BJ (cell line): ENCODE results near the gene BTBD10. TPM values are rescaled to one million over a fixed set of nuclear protein-coding genes. Genes with fewer than 3 reads are reported as not detected.

Experiments
- CTCF ChIA-PET: fragments of 350-600 bp; formaldehyde crosslinking; extraction: SDS; loops from one replicate; lab custom pipeline; 2021; ENCODE audit warnings: antibody characterized with exemption, inconsistent platforms; lab: Yijun Ruan, JAX
- POLR2A ChIA-PET: fragments of 300-600 bp; sonication (Branson Sonifier 250); formaldehyde crosslinking; extraction: SDS; loops from one replicate; lab custom pipeline; 2021; ENCODE audit warnings: antibody characterized with exemption; lab: Charles Lee
- DNase-seq: peaks from one replicate; pipeline ENCODE4 v3.0.0-alpha.2; 2011; ENCODE audit warnings: low read depth
- H3K27me3 ChIP-seq: 2 replicates; pipeline ENCODE4 v1.6.0; 2011; ENCODE audit warnings: low read length; ENCODE audit not compliant: control insufficient read depth, insufficient read depth
- H3K36me3 ChIP-seq: 2 replicates; pipeline ENCODE4 v1.5.1; 2011; ENCODE audit warnings: low read length; ENCODE audit not compliant: control insufficient read depth, insufficient read depth
- H3K4me3 ChIP-seq: 2 replicates; pipeline ENCODE4 v1.5.1; 2011; ENCODE audit warnings: low read depth, mild to moderate bottlenecking, control low read depth, low read length
- polyA plus RNA-seq: library from polyadenylated mRNA; depleted of rRNA; stranded (reverse); fragments of >200 nt; gene quantifications from 2 replicates; pipeline ENCODE4 v1.2.3, GENCODE V29; 2011
- TF ChIP-seq, protein P1 (sequence below): IDR thresholded peaks from 2 replicates; pipeline ENCODE4 v1.5.1; 2011; ENCODE audit warnings: low read depth, mild to moderate bottlenecking, control low read depth, inconsistent platforms, low read length, moderate library complexity; ENCODE audit not compliant: insufficient read depth

BTBD10 gene
- polyA plus RNA-seq, 1 experiment = 26.9 TPM

GRCh38 chr11:13433437-13433836, 29.6 kb downstream of the BTBD10 start:
- Histone ChIP-seq H3K27me3 (no peaks in the 10 kb centered on the region), H3K36me3 (no peaks in the 10 kb centered on the region), H3K4me3 (no peak overlapping the region)
- no peak for DNase-seq
- TF ChIP-seq, protein P1, sequence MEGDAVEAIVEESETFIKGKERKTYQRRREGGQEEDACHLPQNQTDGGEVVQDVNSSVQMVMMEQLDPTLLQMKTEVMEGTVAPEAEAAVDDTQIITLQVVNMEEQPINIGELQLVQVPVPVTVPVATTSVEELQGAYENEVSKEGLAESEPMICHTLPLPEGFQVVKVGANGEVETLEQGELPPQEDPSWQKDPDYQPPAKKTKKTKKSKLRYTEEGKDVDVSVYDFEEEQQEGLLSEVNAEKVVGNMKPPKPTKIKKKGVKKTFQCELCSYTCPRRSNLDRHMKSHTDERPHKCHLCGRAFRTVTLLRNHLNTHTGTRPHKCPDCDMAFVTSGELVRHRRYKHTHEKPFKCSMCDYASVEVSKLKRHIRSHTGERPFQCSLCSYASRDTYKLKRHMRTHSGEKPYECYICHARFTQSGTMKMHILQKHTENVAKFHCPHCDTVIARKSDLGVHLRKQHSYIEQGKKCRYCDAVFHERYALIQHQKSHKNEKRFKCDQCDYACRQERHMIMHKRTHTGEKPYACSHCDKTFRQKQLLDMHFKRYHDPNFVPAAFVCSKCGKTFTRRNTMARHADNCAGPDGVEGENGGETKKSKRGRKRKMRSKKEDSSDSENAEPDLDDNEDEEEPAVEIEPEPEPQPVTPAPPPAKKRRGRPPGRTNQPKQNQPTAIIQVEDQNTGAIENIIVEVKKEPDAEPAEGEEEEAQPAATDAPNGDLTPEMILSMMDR = no peak
- POLR2A ChIA-PET = no interaction called here
- CTCF ChIA-PET = interaction anchor here (0.8 kb wide), 1 partner anchor 8 kb away, joined by 3 read pairs; no protein-coding TSS in a partner anchor

DNA sequence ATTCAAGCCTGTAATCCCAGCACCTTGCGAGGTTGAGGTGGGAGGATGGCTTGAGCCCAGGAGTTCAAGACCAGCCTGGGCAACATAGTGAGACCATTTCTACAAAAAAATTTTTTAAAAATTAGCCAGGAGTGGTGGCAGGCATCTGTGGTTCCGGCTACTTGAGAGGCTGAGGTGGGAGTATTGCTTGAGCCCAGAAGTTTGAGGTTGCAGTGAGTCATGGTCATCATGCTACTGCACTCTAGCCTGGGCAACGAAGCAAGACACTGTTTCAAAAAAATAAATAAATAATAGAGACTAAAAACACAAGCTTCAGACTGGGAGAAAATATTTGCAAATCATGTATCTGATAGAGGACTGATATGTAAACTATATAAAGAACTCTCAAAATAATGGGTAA, 33.2 kb downstream of the BTBD10 start:
- CTCF ChIA-PET = no interaction called here
- DNase-seq = no peak
- Histone ChIP-seq H3K36me3 (no peaks in the 10 kb centered on the region), H3K4me3 (no peak overlapping the region), H3K27me3 (no peaks in the 10 kb centered on the region)
- TF ChIP-seq, protein P1 = no peak
- POLR2A ChIA-PET = no interaction called here

DNA sequence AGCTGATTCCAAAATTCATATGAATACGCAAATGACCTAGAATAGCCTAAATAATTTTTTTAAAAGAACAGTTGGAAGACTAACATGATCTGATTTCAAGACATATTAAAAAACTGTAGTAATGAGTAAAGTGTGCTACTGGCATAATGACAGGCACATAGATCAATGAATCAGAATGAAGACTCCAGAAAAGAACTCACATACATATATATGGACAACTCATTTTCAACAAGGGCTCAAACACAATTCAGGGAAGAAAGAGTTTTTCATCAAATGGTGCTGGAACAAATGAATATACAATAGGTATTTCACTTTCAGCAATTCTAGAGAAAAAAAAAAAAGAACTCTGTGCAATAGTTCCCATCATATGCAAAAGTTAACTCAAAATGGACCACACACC, 33.7 kb downstream of the BTBD10 start:
- Histone ChIP-seq H3K36me3 (no peaks in the 10 kb centered on the region), H3K4me3 (no peak overlapping the region), H3K27me3 (no peaks in the 10 kb centered on the region)
- ChIA-PET CTCF (no interaction called here), POLR2A (no interaction called here)
- no peak for DNase-seq
- TF ChIP-seq, protein P1 = no peak

DNA sequence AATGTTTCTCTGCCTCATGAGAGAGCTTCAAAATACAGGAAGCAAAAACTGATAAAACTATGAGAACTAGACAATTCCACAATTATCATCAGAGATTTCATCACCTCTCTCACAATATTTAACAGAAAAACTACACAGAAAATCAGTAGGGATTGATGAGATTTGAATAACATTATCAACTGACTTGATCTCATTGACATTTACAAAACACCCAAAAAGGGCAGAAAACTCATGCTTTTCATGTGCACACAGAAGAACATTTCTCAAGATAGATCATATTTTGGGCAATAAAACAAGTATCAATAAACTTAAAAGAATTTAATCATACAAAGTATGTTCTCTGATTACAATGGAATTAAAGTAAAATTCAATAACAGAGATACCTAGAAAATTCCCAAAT, 35.6 kb downstream of the BTBD10 start:
- TF ChIP-seq, protein P1 = no peak

GRCh38 chr11:13423372-13423771, 39.6 kb downstream of the BTBD10 start:
- CTCF ChIA-PET = no interaction called here

More for the DNA sequence above, 35.6 kb downstream of the BTBD10 start:
- Histone ChIP-seq H3K4me3 (no peak overlapping the region), H3K27me3 (no peaks in the 10 kb centered on the region), H3K36me3 (no peaks in the 10 kb centered on the region)
- POLR2A ChIA-PET = no interaction called here
- CTCF ChIA-PET = no interaction called here
- DNase-seq = no peak

More at GRCh38 chr11:13423372-13423771, 39.6 kb downstream of the BTBD10 start:
- no peaks in the 10 kb centered on the region for H3K27me3 ChIP-seq
- H3K4me3 ChIP-seq = no peak overlapping the region
- POLR2A ChIA-PET = interaction anchor here (0.6 kb wide), 1 partner anchor 13 kb away, joined by 5 read pairs; no protein-coding TSS in a partner anchor
- TF ChIP-seq, protein P1 = no peak
- H3K36me3 ChIP-seq = no peaks in the 10 kb centered on the region
- DNase-seq = no peak
